Retina (tissue), 1 donor: ENCODE measurements around the gene EFEMP2.
A peak's percentile ranks its signal among the peaks of the same experiment; 100 is the strongest.

Experiments
- DNase-seq: peaks from one replicate; pipeline ENCODE4 v3.0.0-alpha.2; 2016

The EFEMP2 gene

GRCh38 chr11:65864706-65865471, 7.7 kb downstream of the EFEMP2 start:
- no peak for DNase-seq

GRCh38 chr11:65863889-65864705, 8.5 kb downstream of the EFEMP2 start:
- DNase-seq, result no peak

DNA sequence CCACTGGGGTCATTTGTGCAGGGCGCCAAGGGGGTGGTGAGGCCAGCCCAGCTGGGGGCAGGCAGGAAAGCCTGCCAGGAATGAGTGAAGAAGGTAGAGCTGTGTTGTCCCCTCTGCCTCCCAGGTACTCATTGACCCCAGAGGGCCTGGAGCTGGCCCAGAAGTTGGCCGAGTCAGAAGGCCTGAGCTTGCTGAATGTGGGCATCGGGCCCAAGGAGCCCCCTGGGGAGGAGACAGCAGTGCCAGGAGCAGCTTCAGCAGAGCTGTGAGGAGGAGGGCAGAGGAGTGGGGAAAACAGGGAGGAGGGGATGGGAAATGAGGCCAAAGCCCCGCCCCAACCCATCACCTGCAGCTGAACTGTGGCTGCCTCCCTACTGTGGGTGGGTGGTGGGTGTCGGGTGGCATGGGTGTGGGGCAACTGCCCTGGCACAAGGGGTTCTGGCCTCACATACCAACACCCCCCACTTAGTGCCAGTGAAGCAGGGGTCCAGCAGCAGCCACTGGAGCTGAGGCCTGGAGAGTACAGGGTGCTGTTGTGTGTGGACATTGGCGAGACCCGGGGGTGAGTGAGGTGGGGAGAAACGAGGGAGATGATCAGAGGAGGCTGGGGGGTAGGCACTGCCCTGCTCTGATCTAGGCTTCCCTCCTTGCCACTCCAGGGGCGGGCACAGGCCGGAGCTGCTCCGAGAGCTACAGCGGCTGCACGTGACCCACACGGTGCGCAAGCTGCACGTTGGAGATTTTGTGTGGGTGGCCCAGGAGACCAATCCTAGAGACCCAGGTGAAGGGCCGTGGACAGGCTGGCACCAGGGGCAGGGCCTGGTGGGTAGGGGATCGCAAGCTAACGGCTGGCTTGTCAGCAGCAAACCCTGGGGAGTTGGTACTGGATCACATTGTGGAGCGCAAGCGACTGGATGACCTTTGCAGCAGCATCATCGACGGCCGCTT, 9.4 kb downstream of the EFEMP2 start:
- DNase-seq, result no peak

GRCh38 chr11:65862191-65862735, 10.3 kb downstream of the EFEMP2 start:
- no peak for DNase-seq

DNA sequence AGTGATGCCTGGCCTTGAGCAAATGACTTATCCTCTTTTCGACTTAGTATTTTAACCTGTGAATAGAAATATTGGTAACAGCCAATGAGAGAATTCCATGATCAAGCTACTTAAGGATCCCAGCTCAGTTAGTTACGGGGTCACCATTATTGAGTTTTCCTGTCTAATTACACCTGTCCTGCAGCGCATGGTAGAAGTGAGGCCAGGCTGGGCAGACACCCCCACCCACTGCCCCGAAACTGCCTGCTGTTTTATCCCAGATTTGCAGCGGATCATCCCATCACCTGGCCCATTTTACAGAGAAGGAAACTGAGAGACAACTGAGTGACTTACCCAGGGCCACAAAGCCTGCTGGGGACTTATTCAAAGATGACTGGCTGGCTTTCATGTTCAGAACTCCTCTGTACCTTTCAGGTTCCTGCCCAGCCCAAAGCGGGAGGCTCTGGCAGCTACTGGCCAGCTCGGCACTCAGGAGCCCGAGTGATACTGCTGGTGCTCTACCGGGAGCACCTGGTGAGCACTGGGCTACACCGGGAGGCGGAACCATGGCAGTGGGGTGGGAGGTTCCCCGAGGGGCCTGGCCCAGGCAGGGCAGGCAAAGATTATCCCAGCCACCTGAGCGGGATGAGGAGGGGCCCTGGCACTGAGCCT, 10.9 kb downstream of the EFEMP2 start:
- no peak for DNase-seq

- DNase-seq, result no peak
These were observed 11.5 kb downstream of the EFEMP2 start for GRCh38 chr11:65861165-65861505.

GRCh38 chr11:65860278-65861164, 12.1 kb downstream of the EFEMP2 start, which contains the start of gene MUS81:
Gene MUS81 (plus strand): TSS chr11:65860433. CDS start chr11:65860754, 321 bp downstream.
- DNase-seq, result peak; percentile 98

- DNase-seq, result no peak
These were observed 12.8 kb downstream of the EFEMP2 start for GRCh38 chr11:65859812-65860277.

GRCh38 chr11:65859095-65859811, 13.3 kb downstream of the EFEMP2 start:
- peak; percentile 96 for DNase-seq

GRCh38 chr11:65858681-65859087, 13.9 kb downstream of the EFEMP2 start:
- DNase-seq, result no peak

- DNase-seq, result peak; percentile 99
These were observed 14.5 kb downstream of the EFEMP2 start, which contains the start of gene CFL1 for GRCh38 chr11:65857853-65858680. Gene CFL1 (minus strand): TSS chr11:65858180. CDS start chr11:65858099, 81 bp downstream.

DNA sequence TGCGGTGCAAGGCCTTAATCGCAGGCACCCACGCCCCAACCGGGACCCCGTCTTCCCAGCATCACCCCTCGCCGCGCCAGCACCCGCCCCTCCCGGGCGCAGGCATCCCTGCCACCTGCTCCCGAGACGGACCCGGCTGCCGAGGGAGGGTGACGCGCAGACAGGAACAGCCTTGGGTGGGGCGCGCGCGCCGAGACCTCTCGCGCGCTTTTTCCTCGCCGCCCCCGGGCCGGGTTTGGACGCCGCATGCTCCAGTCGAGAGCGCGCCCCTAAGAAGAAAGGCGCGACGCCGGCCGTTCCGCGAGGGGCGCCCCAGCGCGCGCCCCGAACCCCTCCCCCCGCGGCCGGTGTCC, 15.1 kb downstream of the EFEMP2 start:
- no peak for DNase-seq

- peak; percentile 79 for DNase-seq
These were observed 15.7 kb downstream of the EFEMP2 start for GRCh38 chr11:65856689-65857499.

DNA sequence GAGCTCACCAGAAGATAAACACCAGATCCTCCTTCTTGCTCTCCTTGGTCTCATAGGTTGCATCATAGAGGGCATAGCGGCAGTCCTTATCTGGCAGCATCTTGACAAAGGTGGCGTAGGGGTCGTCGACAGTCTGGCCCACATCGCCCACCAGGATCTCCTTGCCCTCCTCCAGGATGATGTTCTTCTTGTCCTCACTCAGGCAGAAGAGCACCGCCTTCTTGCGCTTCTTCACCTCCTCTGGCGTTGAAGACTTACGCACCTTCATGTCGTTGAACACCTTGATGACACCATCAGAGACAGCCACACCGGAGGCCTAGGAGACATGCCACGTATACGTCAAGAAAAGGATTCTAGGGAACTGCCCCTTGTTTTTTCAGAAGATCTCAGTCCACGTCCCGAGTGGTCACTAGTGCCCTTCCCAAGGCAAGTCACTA, 16.7 kb downstream of the EFEMP2 start:
- DNase-seq, result no peak

DNA sequence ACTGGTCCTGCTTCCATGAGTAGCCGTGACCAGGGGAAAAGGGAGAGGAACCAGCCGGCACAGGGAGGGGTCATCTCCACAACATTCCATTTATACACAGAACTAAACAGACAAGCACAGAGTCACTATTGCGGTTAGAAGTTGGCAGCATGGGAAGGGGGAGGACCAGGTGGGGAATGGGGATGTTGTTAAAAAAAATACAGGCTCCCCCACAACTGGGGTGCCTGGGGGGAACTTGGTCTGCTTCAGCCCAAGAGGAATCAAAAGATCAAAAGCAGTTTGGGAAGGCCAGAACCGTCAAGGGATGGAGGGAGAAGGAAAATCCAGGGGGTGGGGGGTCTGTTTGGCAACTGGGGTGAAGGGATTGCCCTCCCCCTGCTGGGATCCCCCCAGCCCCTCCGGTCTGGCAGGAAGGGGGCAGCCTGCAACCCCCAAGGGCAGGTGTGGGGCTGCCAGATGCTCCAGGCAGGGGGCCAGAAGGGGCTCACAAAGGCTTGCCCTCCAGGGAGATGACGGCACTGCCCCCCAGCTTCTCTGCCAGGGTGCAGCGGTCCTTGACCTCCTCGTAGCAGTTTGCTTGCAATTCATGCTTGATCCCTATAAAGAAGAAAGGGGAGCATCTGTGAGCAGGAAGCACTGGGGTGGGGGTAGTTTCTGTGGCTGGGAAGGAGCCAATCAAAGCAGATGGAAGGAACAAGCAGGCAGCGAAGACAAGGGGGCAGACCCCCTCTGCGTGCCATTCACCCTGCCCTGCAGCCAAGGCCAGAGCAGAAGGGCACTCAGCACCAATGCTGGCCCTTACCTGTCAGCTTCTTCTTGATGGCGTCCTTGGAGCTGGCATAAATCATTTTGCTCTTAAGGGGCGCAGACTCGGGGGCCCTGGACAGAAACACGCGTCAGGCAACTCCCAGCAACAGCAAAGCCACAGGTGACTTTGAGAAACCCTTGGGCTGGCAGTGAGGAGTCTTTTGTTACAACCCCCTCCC, 17.5 kb downstream of the EFEMP2 start:
- no peak for DNase-seq

- no peak for DNase-seq
These were observed 18.4 kb downstream of the EFEMP2 start for GRCh38 chr11:65854161-65854592.
